BJ (cell line): ENCODE data around the gene BCKDK. TPM values are rescaled to one million over a fixed set of nuclear protein-coding genes. Genes with fewer than 3 reads are reported as not detected.
"Not testable (repeated sequence)": the region's sequence is repeated elsewhere in the genome, so short reads cannot be mapped to it uniquely, and the experiment has no call there.

ENCODE experiments used
- CTCF ChIA-PET: fragments of 350-600 bp; formaldehyde crosslinking; extraction: SDS; loops from one replicate; lab custom pipeline; 2021; ENCODE audit warnings: antibody characterized with exemption, inconsistent platforms; lab: Yijun Ruan, JAX
- POLR2A ChIA-PET: fragments of 300-600 bp; sonication (Branson Sonifier 250); formaldehyde crosslinking; extraction: SDS; loops from one replicate; lab custom pipeline; 2021; ENCODE audit warnings: antibody characterized with exemption; lab: Charles Lee
- DNase-seq: peaks from one replicate; pipeline ENCODE4 v3.0.0-alpha.2; 2011; ENCODE audit warnings: low read depth
- H3K27me3 ChIP-seq: 2 replicates; pipeline ENCODE4 v1.6.0; 2011; ENCODE audit warnings: low read length; ENCODE audit not compliant: control insufficient read depth, insufficient read depth
- H3K36me3 ChIP-seq: 2 replicates; pipeline ENCODE4 v1.5.1; 2011; ENCODE audit warnings: low read length; ENCODE audit not compliant: control insufficient read depth, insufficient read depth
- H3K4me3 ChIP-seq: 2 replicates; pipeline ENCODE4 v1.5.1; 2011; ENCODE audit warnings: low read depth, mild to moderate bottlenecking, control low read depth, low read length
- polyA plus RNA-seq: library from polyadenylated mRNA; depleted of rRNA; stranded (reverse); fragments of >200 nt; gene quantifications from 2 replicates; pipeline ENCODE4 v1.2.3, GENCODE V29; 2011
- TF ChIP-seq, protein P1 (sequence below): IDR thresholded peaks from 2 replicates; pipeline ENCODE4 v1.5.1; 2011; ENCODE audit warnings: low read depth, mild to moderate bottlenecking, control low read depth, inconsistent platforms, low read length, moderate library complexity; ENCODE audit not compliant: insufficient read depth

The BCKDK gene
- polyA plus RNA-seq, 1 experiment, result 56.0 TPM

DNA sequence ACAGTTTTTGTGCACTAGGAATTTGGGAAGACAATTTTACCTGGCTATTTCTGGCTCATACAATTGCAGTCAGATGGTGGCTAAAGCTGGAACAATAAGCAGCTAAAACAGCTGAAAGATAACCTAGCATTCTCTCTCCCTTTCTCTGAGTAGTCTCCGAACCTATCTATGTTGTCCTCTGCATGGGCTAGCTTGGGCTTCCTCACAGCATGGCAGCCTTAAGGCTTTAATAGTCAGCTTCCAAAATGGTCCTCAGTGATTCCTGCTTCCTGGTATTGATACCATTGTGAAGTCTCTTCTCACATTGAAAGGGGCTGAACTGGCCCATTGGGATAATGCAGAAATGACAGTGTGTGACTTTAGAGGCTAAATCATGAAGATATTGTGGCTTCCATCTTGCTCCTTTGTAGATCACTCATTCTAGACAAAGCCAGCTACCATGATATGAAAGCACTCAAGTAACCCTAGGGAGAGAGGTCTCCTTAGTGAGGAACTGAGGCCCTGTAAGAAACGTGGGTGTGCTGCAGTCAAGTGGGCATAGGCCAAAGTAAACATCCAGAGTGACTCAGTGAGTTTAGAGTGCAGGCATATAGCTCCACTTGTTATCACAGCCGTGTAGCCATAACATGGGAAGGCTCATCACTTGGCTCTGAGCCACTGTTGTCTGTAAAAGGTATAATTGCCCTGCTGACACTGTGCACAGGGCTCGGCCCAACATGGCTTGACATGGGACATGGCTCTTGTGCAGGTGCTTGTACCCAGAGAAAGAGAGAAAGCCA is 8.1 kb upstream of the BCKDK start:
- no peaks in the 10 kb centered on the region for H3K27me3 ChIP-seq
- ChIA-PET CTCF (interaction anchor here (0.8 to 1.8 kb wide), 6 partner anchors 22 to 150 kb away, joined by 3 to 6 read pairs (median 4); no protein-coding TSS in a partner anchor), POLR2A (no interaction called here)
- TF ChIP-seq, protein P1, sequence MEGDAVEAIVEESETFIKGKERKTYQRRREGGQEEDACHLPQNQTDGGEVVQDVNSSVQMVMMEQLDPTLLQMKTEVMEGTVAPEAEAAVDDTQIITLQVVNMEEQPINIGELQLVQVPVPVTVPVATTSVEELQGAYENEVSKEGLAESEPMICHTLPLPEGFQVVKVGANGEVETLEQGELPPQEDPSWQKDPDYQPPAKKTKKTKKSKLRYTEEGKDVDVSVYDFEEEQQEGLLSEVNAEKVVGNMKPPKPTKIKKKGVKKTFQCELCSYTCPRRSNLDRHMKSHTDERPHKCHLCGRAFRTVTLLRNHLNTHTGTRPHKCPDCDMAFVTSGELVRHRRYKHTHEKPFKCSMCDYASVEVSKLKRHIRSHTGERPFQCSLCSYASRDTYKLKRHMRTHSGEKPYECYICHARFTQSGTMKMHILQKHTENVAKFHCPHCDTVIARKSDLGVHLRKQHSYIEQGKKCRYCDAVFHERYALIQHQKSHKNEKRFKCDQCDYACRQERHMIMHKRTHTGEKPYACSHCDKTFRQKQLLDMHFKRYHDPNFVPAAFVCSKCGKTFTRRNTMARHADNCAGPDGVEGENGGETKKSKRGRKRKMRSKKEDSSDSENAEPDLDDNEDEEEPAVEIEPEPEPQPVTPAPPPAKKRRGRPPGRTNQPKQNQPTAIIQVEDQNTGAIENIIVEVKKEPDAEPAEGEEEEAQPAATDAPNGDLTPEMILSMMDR, result no peak
- no peak for DNase-seq
- H3K4me3 ChIP-seq, result no peak overlapping the region
- H3K36me3 ChIP-seq, result no peaks in the 10 kb centered on the region

DNA sequence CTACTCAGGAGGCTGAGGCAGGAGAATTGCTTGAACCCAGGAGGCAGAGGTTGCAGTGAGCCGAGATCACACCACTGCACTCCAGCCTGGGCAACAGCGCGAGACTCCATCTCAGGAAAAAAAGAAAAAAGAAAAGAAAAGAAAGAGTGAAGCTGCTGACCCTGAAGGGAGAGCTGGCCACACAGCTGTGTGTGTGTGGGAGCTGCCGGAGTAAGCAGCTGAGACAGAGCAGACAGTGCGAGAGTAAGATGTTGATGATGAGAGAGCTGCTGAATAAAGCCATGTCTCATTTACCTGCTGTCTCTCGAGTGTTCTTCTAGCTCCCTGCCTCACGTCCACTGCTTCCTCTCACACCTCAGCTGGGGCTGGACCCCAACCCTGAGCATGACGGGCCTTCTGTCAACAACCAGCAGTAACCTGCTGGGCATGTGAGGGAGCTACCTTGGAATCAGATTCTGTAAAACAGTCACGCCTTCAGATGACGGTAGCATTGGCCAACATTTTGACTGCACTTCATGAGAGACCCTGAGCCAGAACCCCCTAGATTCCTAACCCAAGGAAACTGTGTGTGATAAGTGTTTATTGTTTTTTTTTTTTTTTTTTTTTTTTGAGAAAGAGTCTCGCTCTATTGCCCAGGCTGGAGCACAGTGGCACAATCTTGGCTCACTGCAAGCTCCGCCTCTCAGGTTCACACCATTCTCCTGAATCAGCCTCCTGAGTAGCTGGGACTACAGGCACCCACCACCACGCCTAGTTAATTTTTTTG is 7.1 kb upstream of the BCKDK start:
- DNase-seq, H3K4me3 ChIP-seq, H3K27me3 ChIP-seq, H3K36me3 ChIP-seq, POLR2A ChIA-PET: not testable (repeated sequence)
- CTCF ChIA-PET, result interaction anchor here (1.0 to 1.6 kb wide), 6 partner anchors 38 to 151 kb away, joined by 3 to 4 read pairs (median 3); partner anchors contain the start of gene HSD3B7

DNA sequence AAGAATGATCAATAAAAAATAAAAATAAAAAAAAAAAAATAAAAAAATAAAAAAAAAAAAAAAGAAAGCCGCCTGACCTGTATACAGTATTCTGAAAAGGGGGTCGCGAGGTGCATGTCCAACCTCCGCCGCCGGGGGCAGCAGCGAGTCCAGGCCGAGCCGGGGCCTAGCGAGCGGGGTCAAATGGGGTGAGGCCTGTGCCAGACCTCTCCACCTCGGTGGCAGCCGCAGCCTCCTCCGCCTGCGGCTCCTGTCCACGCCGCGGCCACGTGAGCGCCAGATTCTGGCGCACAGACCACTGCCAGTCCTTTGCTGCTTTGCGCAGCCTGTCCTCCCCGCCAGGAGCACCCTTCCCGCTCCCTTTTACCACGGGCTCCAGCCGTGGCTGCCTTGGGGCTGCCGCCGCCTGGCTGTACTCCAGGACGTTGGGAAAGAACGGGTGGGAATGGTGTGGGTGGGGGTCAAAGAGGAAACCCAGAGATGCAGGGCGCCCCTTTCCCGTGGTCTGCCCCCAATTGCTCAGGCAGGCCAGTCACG is 2.4 kb upstream of the BCKDK start:
- TF ChIP-seq, protein P1, result peak; percentile 86
- ChIA-PET POLR2A (no interaction called here), CTCF (no interaction called here)
- no peak for DNase-seq
- H3K27me3 ChIP-seq, result no peaks in the 10 kb centered on the region
- H3K36me3 ChIP-seq, result peaks cover 8% of the 10 kb centered on the region
- no peak overlapping the region for H3K4me3 ChIP-seq

DNA sequence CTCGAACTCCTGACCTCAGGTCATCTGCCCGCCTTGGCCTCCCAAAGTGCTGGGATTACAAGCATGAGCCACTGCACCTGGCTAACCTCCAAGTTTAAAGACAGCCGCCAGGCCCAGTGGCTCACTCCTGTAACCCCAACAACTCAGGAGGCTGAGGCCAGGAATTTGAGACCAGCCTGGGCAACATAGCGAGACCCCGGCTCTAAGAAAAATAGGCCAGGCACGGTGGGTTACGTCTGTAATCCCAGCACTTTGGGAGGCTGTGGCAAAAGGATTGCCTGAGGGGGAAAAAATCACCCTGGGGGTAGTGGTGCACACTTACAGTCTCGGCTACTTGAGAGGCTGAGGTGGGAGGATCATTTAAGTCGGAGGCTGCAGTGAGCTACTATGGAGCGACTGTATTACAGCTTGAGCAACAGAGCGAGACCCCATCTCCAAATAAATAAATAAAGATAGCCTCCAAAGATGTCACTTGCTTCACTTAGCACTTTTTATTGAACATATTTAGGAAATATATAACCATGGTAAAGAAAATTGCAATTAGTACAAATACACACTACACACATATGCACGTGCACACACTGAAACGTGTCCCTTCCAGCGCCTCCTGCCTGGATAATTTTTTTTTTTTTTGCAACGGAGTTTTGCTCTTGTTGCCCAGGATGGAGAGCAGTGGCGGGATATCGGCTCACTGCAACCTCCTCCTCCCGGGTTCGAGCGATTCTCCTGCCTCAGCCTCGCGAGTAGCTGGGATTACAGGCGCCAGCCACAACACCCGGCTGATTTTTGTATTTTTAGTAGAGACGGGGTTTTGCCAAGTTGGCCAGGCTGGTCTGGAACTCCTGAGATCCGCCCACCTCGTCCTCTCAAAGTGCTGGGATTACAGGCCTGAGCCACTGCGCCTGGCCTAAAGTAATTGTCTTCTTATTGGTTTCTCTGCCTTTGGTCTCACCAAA is 1.4 kb upstream of the BCKDK start:
- TF ChIP-seq, protein P1, result no peak
- DNase-seq, result no peak
- peaks cover 17% of the 10 kb centered on the region for H3K36me3 ChIP-seq
- no peak overlapping the region for H3K4me3 ChIP-seq
- CTCF ChIA-PET, result interaction anchor here (0.7 to 1.0 kb wide), 2 partner anchors 36 to 89 kb away, joined by 3 read pairs; no protein-coding TSS in a partner anchor
- no peaks in the 10 kb centered on the region for H3K27me3 ChIP-seq
- POLR2A ChIA-PET, result no interaction called here

DNA sequence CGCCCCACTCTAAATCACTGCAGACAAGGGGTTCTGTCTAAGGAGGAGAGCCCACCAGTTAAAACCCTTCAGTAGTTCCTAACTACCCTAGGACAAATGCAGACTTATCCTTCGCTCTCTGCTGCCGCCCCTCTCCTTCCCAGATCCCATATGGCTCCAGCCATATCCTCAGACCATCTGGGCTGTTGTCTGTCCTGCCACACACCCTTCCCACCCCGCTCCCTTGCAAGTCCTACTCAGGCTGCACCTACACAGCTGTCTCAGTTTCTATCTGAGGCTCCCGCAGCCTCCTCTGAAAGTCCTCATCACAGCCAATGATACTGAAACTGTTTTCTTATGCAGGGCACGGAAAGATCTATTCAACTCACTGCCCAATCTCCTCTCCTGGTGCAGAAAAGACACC is 720 bp upstream of the BCKDK start:
- POLR2A ChIA-PET, result interaction anchor here (0.6 kb wide), 1 partner anchor 10 kb away, joined by 3 read pairs; the partner anchor contains the start of gene KAT8
- Histone ChIP-seq H3K27me3 (no peaks in the 10 kb centered on the region), H3K4me3 (no peak overlapping the region)

More for the DNA sequence above, 720 bp upstream of the BCKDK start:
- DNase-seq, result no peak
- peaks cover 24% of the 10 kb centered on the region for H3K36me3 ChIP-seq
- TF ChIP-seq, protein P1, result no peak
- CTCF ChIA-PET, result interaction anchor here (0.7 to 0.9 kb wide), 3 partner anchors 34 to 89 kb away, joined by 3 to 4 read pairs (median 3); partner anchors contain the start of genes ZNF646 and ZNF668
